Endothelial cell of umbilical vein (primary cell): Measurements from ENCODE around the gene SUPT3H. TPM values are rescaled to one million over a fixed set of nuclear protein-coding genes. Genes with fewer than 3 reads are reported as not detected.

ENCODE experiments used
- BruUV-seq: library from RNA; stranded (reverse); fragments of 400-500 nt; replicated peaks from 2 replicates; lab custom pipeline; 2021; lab: Mats Ljungman, UMichigan
- CTCF ChIA-PET: fragments of 300-600, 350-600 bp; sonication (Branson Sonifier 250); formaldehyde crosslinking; loops from one replicate; lab custom pipeline; 2021; ENCODE audit warnings: antibody characterized with exemption, inconsistent platforms; lab: Charles Lee
- POLR2A ChIA-PET: fragments of 300-600, 350-600 bp; sonication (Branson Sonifier 250); formaldehyde crosslinking; loops from one replicate; lab custom pipeline; 2021; ENCODE audit warnings: antibody characterized with exemption, inconsistent platforms; lab: Charles Lee
- DNase-seq: peaks from one replicate; pipeline ENCODE4 v3.0.0-alpha.2; 2011; ENCODE audit warnings: low read depth, low spot score
- FAIRE-seq: peaks from 2 replicates; lab custom pipeline; 2011; peaks lifted over from hg19 to GRCh38; lab: Jason Lieb, UNC
- H2AFZ ChIP-seq: 2 replicates; pipeline ENCODE4 v1.6.0; 2012; ENCODE audit warnings: low read depth, low read length, control low read depth, inconsistent platforms
- H3K27ac ChIP-seq: 2 replicates; pipeline ENCODE4 v1.5.1; 2011; ENCODE audit warnings: low read depth, mild to moderate bottlenecking, control low read depth, low read length, moderate library complexity; ENCODE audit not compliant: insufficient read depth
- H3K27me3 ChIP-seq, 2 experiments: 2 replicates each; pipeline versions ENCODE4 v1.6.0 to v1.6.1; 2011; ENCODE audit warnings: low read length in 2 of 2, mixed read lengths in 1 of 2; ENCODE audit not compliant: control insufficient read depth in 2 of 2, insufficient read depth in 2 of 2
- H3K36me3 ChIP-seq, 2 experiments: 2 replicates in 1 of 2; 3 replicates in 1 of 2; pipeline ENCODE4 v1.5.1; 2011; ENCODE audit warnings: low read length in 2 of 2, mild to moderate bottlenecking in 1 of 2, moderate library complexity in 1 of 2; ENCODE audit not compliant: control insufficient read depth in 2 of 2, insufficient read depth in 2 of 2; ENCODE audit errors: extremely low read depth in 1 of 2
- H3K4me1 ChIP-seq: 3 replicates; pipeline ENCODE4 v1.5.1; 2011; ENCODE audit warnings: mild to moderate bottlenecking, low read length; ENCODE audit not compliant: control insufficient read depth, insufficient read depth; ENCODE audit errors: extremely low read depth
- H3K4me2 ChIP-seq: 2 replicates; pipeline ENCODE4 v1.6.1; 2011; ENCODE audit warnings: low read length, control low read depth, mixed read lengths; ENCODE audit not compliant: insufficient read depth
- H3K4me3 ChIP-seq, 3 experiments: fragments of 200-600 bp in 1 of 3; sonication (generic), shearing (Covaris generic) in 1 of 3; replicated peaks in 1 of 3; 2 replicates each; pipeline ENCODE4 v1.5.1; 2011 to 2016; ENCODE audit warnings: control low read depth in 3 of 3, low read length in 3 of 3, mild to moderate bottlenecking in 2 of 3, inconsistent platforms in 1 of 3, low read depth in 1 of 3, moderate library complexity in 1 of 3; ENCODE audit not compliant: insufficient read depth in 1 of 3
- H3K79me2 ChIP-seq: 2 replicates; pipeline ENCODE4 v1.6.0; 2012; ENCODE audit warnings: low read length, inconsistent platforms; ENCODE audit not compliant: control insufficient read depth, insufficient read depth
- H3K9ac ChIP-seq: replicated peaks from 2 replicates; pipeline ENCODE3; 2011; ENCODE audit warnings: low read length, control low read depth; ENCODE audit not compliant: insufficient read depth; ENCODE audit errors: extremely low read depth
- H3K9me1 ChIP-seq: replicated peaks from 3 replicates; pipeline ENCODE4 v1.6.0; 2011; ENCODE audit warnings: mild to moderate bottlenecking, low read length; ENCODE audit not compliant: control insufficient read depth, insufficient read depth; ENCODE audit errors: extremely low read depth
- H3K9me3 ChIP-seq: replicated peaks from 2 replicates; pipeline ENCODE4 v1.5.1; 2012; ENCODE audit warnings: low read length, inconsistent platforms; ENCODE audit not compliant: control insufficient read depth, insufficient read depth
- H4K20me1 ChIP-seq: replicated peaks from 2 replicates; pipeline ENCODE3; 2011; ENCODE audit warnings: mild to moderate bottlenecking, low read length; ENCODE audit not compliant: control insufficient read depth, insufficient read depth; ENCODE audit errors: extremely low read depth
- EZH2 ChIP-seq: IDR thresholded peaks from 2 replicates; pipeline ENCODE4 v1.6.1; 2012; ENCODE audit warnings: borderline replicate concordance, low read depth, mild to moderate bottlenecking, moderate library complexity, low read length, inconsistent platforms; ENCODE audit not compliant: severe bottlenecking
- FOS ChIP-seq: IDR thresholded peaks from 2 replicates; pipeline ENCODE4 v1.6.1; 2011; ENCODE audit warnings: mild to moderate bottlenecking, low read length, moderate library complexity, borderline replicate concordance; ENCODE audit not compliant: insufficient read depth
- GATA2 ChIP-seq: IDR thresholded peaks from 2 replicates; pipeline ENCODE4 v1.7.0; 2011; ENCODE audit warnings: low read depth, mild to moderate bottlenecking, moderate library complexity, mixed read lengths, low read length; ENCODE audit not compliant: insufficient read length, insufficient read depth
- JUN ChIP-seq: IDR thresholded peaks from 2 replicates; pipeline ENCODE4 v1.6.1; 2011; ENCODE audit warnings: borderline replicate concordance, low read depth; ENCODE audit not compliant: insufficient read length, insufficient read depth
- MYC ChIP-seq: IDR thresholded peaks from one replicate; pipeline ENCODE4 v1.6.1; 2011; ENCODE audit warnings: mild to moderate bottlenecking, low read depth, low read length
- POLR2A ChIP-seq: IDR thresholded peaks from 2 replicates; pipeline ENCODE4 v1.6.1; 2012; ENCODE audit warnings: low read depth, mild to moderate bottlenecking, control low read depth, low read length
- POLR2AphosphoS5 ChIP-seq: IDR thresholded peaks from 2 replicates; pipeline ENCODE4 v1.6.1; 2012; ENCODE audit warnings: low read depth, mild to moderate bottlenecking, control low read depth, low read length, moderate library complexity; ENCODE audit not compliant: insufficient read depth
- dilution Hi-C: fragments of 300-500 bp; cut with MboI; formaldehyde crosslinking; loops from one replicate; pipeline ENCODE4 v1.15.0; 2019; ENCODE audit warnings: low sequenced_read_pairs; ENCODE audit not compliant: extremely low pct_ligation_motif_present
- intact Hi-C: fragments of 100-400 bp; cut with micrococcal nuclease; formaldehyde crosslinking; loops from one replicate; pipeline ENCODE4 v1.10.0; 2022
- polyA plus RNA-seq, 4 experiments: library from polyadenylated mRNA; depleted of rRNA in 3 of 4; stranded (reverse) in 3 of 4; unstranded in 1 of 4; fragments of >200 nt; gene quantifications; 2 replicates each; pipeline versions ENCODE4 v1.2.1 to v1.2.3, GENCODE V29; 2011 to 2012; ENCODE audit warnings: missing spikeins in 1 of 4
- total RNA-seq: library from RNA; stranded (reverse); gene quantifications from 2 replicates; pipeline ENCODE4 v1.2.3, GENCODE V29; 2021
- TF ChIP-seq, protein P1 (sequence below): IDR thresholded peaks from 2 replicates; pipeline ENCODE4 v1.6.1; 2011; ENCODE audit not compliant: insufficient read depth, insufficient read length
- TF ChIP-seq, protein P2 (sequence below), 2 donors: IDR thresholded peaks; 1 replicate in 1 of 2; 2 replicates in 1 of 2; pipeline ENCODE4 v1.5.1; 2011; ENCODE audit warnings: low read length in 2 of 2, mild to moderate bottlenecking in 2 of 2, moderate library complexity in 2 of 2, control low read depth in 1 of 2, inconsistent platforms in 1 of 2, low read depth in 1 of 2; ENCODE audit not compliant: insufficient read depth in 1 of 2; ENCODE audit errors: extremely low read depth in 1 of 2

The SUPT3H gene
- total and polyA plus RNA-seq, 2 donors (not counting 3 experiments of a cell fraction or from before 2014, with no cell fraction given): 8.3 to 9.8 TPM

DNA sequence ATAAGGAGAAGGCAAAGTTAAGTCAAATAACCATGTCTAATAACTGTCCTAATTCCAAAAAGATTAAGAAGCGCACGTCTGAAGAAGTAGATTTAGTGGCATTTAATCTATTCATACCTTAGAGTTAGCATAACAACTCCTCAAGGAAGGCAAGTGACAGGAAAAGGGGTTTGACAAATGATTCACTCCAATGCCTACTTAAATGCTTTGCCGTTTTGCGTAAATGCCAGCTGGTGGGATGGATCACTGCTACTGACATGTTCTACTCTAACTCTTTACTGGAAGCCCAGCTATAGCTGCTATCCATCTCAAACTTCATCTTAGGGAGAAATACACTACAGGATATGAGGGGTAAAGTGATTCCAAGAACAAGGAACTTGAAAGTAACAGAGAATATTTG lies 396.9 kb downstream of the SUPT3H start:
- no peak overlapping the region for H3K9ac ChIP-seq
- no peaks in the 10 kb centered on the region for H4K20me1 ChIP-seq
- no peaks in the 10 kb centered on the region for H3K27me3 ChIP-seq
- DNase-seq (no peak), FAIRE-seq (no peak)
- H3K9me3 ChIP-seq: no peaks in the 10 kb centered on the region
- H3K4me2 ChIP-seq: no peak overlapping the region
- H3K79me2 ChIP-seq: no peaks in the 10 kb centered on the region
- POLR2A ChIA-PET: no interaction called here
- dilution Hi-C loops (no loop called here), intact Hi-C loops (no loop called here)
- no peak overlapping the region for H3K27ac ChIP-seq
- H3K9me1 ChIP-seq: peaks cover 3% of the 10 kb centered on the region
- TF ChIP-seq, protein P1, sequence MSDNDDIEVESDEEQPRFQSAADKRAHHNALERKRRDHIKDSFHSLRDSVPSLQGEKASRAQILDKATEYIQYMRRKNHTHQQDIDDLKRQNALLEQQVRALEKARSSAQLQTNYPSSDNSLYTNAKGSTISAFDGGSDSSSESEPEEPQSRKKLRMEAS: no peak
- TF ChIP-seq JUN: no peak
- H3K4me3 ChIP-seq: no peak overlapping the region
- CTCF ChIA-PET: no interaction called here
- H3K36me3 ChIP-seq: no peaks in the 10 kb centered on the region
- no TSS peak for BruUV-seq
- H3K4me1 ChIP-seq: no peaks in the 10 kb centered on the region
- H2AFZ ChIP-seq: no peak overlapping the region

DNA sequence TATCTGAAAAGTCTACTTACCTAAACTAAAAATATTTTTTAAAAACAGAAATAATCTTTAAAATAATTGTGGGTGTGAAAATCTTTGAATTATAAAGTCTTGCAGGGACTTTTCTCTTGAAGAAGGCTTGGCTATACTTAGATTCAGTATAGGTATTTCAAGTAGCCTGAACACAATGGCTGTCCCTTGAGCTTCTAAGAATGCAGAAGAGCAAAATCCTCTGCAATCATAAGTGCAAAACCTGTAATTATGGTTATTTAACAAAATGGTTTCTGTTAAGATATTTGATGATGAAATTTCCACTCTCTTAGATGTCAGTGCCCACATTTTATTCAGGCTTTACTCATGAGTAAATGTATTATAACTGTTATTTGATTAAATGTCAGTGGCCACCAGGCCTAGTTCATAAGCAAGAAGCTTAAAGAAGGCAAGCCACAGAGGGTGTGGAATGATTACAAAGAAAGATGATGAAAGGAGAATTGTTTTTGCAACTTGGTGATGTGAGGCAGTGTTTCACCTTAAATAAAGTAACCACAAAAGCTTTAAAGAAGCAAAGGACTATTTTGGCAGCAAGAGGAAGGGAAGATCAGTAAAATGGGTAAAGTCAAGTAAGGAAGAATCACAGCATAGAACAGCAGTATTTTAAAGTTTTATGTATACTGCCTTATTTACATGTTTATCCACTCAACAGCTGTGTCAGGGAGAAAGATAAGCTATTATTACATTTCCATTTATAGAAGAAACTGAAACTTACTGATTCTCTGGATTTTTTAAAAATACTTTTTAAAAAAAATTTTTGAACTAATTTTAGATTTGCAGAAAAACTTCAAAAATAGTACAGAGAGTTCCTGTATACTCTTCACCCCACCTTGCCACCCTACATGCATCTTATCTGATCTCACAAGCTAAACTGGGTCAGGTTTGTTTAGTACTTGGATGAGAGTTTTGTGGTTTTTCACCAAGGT lies 400.8 kb downstream of the SUPT3H start:
- Histone ChIP-seq H3K9me3 (no peaks in the 10 kb centered on the region), H3K4me2 (no peak overlapping the region), H3K27me3 (no peaks in the 10 kb centered on the region), H3K4me1 (no peaks in the 10 kb centered on the region), H4K20me1 (no peaks in the 10 kb centered on the region), H2AFZ (no peak overlapping the region), H3K9ac (no peak overlapping the region), H3K79me2 (no peaks in the 10 kb centered on the region), H3K4me3 (no peak overlapping the region), H3K36me3 (no peaks in the 10 kb centered on the region), H3K27ac (no peak overlapping the region), H3K9me1 (no peaks in the 10 kb centered on the region)
- no TSS peak for BruUV-seq
- no peak for DNase-seq
- CTCF ChIA-PET: interaction anchor here (1.1 to 1.3 kb wide), 2 partner anchors 10 to 501 kb away, joined by 3 to 5 read pairs; no protein-coding TSS in a partner anchor
- dilution Hi-C loops (no loop called here), intact Hi-C loops (no loop called here)
- FAIRE-seq: no peak
- POLR2A ChIA-PET: no interaction called here
- TF ChIP-seq MYC (no peak), POLR2AphosphoS5 (no peak), GATA2 (no peak), EZH2 (no peak), JUN (no peak), FOS (no peak), POLR2A (no peak)
- TF ChIP-seq, protein P1: no peak
- TF ChIP-seq, protein P2, sequence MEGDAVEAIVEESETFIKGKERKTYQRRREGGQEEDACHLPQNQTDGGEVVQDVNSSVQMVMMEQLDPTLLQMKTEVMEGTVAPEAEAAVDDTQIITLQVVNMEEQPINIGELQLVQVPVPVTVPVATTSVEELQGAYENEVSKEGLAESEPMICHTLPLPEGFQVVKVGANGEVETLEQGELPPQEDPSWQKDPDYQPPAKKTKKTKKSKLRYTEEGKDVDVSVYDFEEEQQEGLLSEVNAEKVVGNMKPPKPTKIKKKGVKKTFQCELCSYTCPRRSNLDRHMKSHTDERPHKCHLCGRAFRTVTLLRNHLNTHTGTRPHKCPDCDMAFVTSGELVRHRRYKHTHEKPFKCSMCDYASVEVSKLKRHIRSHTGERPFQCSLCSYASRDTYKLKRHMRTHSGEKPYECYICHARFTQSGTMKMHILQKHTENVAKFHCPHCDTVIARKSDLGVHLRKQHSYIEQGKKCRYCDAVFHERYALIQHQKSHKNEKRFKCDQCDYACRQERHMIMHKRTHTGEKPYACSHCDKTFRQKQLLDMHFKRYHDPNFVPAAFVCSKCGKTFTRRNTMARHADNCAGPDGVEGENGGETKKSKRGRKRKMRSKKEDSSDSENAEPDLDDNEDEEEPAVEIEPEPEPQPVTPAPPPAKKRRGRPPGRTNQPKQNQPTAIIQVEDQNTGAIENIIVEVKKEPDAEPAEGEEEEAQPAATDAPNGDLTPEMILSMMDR (IDR thresholded peaks at IDR 0.05; ENCODE audit: extremely low read depth in 1 of 2, insufficient read depth in 1 of 2, low read depth in 1 of 2, low read length in 2 of 2): no peak
